NCI-H446 treated with DMSO at 0.1 percent for 48 hours (cell line): Measurements from ENCODE around the gene RASGEF1C.

ENCODE experiments used
- DNase-seq: peaks from one replicate; lab custom pipeline; 2025; lab: John Stamatoyannopoulos, UW

RASGEF1C gene

DNA sequence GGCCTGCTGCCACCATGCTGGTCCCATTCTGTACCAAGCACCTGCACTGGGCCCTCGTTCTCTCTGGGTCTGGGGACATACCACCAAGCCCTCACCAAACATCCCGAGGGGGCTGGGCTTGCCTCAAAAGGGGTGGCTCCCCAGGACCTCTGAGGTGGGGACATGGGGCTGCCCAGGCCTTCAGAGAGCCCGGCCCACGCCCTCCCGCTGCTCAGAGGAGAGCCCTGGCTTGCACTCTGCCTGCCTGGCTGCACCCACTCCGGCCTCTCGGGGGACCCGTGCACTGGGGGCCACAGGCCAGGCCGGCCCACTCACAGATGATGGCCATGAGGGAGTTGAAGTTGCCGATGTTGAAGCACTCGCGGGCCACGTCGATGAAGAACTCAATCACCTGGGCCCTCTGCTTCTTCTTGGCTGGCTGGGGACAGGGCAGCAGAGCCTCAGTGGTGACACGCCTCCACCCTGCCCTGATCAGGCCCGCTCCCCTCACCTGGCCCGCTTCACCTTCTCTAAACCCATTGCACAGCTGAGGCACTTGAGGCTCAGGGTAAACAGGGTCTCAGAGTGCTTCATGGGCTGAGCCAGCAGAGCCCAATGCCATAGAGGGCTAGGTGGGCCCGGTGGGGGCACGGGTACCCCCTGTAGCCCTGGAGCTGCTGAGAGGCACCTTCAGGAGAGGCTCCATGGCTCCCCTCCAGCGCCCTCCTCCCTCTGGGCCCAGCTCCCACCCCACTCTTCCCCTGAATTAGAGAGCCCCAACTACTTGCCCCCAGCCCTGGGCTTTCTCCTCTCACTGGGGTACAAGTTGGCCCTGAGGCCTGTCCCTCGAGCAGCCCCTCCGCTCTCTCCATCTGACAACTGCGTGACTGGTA is 89.7 kb downstream of the RASGEF1C start:
- DNase-seq = no peak

- no peak for DNase-seq
These were observed 90.6 kb downstream of the RASGEF1C start for GRCh38 chr5:180118391-180118791.

GRCh38 chr5:180117000-180117725 is 91.8 kb downstream of the RASGEF1C start:
- no peak for DNase-seq

- DNase-seq = no peak
These were observed 92.7 kb downstream of the RASGEF1C start for GRCh38 chr5:180116077-180116999.

GRCh38 chr5:180115326-180116076 is 93.5 kb downstream of the RASGEF1C start:
- no peak for DNase-seq

DNA sequence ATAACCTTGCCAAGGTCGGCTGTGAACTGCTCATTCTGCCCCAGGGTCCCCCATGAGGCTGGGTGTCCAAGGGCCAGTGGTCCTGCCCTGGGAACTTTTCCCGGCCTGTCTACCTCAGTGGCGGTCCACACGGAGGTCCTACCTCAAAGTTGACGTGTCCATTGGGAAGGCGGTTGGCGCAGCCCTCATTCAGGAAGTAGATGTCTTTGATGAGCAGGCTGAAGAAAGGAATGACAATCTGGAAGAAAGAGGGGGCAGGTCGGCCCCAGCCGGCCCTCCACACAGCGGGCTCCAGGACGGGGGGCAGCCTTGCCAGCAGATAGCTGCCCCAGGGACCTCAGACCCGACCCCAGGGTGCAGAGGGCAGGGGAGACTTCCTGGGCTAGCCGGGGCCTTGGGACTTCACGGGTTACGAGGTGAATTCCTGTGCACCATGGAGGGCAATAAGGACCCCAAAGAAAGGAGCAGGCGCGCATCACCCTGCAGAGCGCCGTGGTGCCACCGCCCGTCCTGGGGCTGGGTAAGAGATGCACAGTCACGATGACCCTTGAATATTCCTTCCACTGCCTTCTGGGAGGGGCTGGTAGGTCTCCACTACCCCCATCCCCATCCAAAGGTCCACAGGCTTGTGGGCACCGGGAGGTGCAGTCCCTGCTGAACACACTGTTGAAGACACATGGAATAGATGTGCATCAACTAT is 94.6 kb downstream of the RASGEF1C start:
- no peak for DNase-seq

GRCh38 chr5:180113660-180114303 is 95.2 kb downstream of the RASGEF1C start:
- no peak for DNase-seq

DNA sequence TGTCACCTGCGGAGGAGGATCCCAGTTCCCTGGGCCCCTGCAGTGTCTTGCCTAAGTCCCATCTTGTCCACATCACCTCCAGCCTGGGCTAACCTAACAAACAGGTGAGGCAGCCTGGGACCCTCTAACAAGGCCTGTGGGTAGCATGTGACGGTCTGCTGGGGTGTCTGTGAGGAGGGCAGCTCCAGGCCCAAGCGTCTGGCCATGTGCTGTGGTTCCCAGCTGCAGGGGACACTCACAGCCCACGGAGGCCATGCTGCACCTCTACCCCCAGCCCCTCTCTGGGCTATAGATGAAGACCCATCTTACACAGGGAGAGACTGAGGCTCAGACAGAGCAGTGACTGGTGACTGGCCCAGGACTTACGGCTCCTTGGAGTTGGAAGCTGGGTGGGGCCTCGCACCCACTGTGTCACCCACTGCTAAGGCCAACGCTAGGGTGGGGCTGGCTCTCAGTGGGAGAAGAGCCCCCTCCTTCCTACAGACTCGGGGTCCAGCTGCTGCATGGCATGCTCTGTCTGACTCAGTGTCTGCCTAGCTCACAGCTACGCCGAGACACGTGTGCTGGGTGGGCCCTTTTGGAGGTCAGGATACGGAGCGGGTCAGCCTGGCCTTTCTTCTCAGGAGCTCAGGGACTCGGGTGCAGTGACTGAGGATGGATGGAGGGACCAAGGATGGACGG is 96.7 kb downstream of the RASGEF1C start:
- DNase-seq = no peak

DNA sequence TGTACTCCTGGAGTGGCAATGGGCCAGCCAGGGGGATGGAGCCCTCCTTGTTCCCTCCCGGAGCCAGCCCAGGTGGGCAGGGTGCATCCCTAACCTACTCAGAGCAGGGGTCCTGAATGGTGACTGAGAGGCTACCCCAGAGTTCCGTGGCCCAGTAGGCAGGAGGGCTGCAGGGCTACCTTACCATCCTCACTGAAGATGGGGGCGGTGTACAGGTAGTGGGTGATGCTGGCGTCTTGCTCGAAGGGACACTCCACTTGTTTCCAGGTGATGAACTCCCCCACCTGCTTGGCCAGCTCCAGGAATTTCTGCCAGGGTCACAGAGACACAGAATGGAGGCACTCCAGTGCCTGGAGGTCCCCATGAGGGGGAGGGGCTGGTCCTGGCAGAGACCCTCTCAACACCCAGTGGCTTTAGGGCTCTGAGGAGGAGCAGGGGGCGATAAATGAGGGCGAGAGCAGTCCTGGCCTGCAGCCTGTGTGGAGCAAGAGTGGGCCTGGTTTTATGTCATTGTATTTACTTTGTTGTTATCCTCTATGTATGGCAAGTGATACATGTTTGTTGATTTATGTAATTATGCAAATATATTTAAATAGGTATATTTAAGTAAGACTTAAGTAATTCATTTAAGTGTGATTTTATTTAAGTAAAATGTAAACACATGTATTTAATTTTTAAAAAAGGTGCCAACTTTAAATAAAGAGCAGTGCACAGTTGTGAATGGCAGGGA is 97.6 kb downstream of the RASGEF1C start:
- no peak for DNase-seq

- no peak for DNase-seq
These were observed 99.1 kb downstream of the RASGEF1C start for GRCh38 chr5:180109920-180110319.

DNA sequence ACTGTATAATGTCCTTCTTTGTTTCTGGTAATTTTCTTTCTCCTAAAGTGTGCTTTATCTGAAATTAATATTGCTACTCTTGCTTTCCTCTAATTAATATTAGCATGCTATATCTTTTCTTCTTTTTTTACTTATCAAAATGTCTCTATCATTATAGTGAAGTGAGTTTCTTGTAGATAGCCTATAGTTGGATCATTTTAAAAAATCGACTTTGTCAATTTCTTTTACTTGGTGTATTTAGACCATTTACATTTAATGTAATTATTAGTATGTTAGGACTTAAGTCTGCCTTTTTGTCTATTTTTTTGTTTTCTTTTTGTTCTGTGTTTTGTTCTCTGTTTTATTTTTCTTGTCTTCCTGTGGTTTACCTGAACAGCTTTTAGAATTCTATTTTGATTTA is 102.0 kb downstream of the RASGEF1C start:
- DNase-seq = no peak

DNA sequence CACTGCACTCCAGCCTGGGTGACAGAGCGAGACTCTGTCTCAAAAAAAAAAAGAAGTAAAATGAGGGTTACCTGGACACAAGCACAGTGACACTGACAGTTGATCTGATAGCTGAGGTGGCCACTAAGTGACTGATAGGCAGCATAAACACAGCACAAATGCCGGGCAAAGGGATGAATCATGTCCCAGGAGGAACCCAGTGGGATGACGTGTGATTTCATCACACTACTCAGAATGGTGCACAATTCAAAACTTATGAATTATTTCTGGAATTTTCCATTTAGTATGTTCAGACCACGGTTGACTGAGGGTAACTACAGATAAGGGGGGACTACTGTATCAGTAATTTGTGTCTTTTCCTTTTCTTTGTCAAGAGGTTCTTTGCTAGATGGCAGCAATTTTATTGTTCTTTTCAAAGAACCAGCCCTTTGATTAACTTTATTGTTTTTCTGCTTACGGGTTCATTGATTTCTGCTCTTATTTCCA is 103.1 kb downstream of the RASGEF1C start:
- DNase-seq = no peak

GRCh38 chr5:180104168-180104530 is 104.9 kb downstream of the RASGEF1C start:
- DNase-seq = no peak

GRCh38 chr5:180103487-180104167 is 105.4 kb downstream of the RASGEF1C start:
- no peak for DNase-seq

DNA sequence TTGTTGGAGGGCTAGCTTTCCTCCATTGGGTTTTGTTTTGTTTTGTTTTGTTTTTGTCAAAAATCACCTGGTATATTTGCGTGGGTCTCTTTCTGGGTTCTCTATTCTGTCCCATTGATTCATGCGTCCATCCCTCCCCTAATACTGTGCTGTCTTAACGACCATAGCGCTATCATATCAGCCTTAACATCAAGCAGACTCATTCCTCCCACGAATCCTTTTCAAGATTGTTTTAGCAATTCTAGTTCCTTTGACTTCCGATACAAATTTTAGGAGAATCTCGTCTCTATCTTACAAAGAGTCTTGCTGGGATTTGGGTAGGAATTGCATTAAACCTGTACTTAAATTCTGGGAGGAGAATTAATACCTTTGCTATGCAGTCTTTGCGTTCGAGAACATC is 106.4 kb downstream of the RASGEF1C start:
- DNase-seq = no peak

GRCh38 chr5:180101451-180102105 is 107.4 kb downstream of the RASGEF1C start:
- no peak for DNase-seq

DNA sequence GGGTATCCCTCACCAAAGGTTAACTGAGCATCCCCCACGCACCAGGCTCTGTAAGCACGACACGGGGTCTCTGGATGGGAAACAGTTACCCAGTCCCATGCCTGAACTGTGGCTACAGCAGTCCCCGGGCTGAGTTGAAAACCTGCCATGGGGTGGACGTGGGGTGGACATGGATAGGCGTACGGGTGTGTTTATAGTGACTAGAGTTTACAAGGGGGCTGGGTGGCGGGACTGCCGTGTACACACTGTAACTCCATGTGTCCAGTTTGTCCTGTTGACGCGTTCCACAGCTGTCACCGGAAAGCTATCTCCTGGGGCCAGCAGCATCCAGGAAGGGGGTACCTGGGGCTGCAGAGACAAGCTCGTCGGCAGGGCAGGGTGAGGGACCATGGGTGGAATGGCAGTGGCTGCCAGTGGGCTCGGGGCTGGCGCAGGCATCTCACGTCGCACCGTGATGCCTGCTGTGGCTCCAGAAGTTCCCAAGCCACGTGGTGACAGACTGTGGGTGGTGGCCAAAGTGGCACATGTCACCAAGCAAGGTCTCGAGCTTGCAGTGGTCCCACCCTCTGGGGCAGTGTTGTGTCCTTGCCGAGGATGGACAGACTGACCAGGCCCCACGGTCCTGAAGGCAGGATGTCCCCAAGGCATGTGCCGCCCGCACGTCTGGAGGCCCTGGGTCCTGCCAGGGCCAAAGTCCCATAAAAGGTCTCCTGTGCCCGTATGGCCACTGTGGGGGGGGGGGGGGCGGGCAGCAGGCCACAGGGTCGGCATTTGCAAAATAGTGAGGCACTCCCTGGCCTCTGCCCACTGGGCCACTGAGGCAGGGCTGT is 108.2 kb downstream of the RASGEF1C start:
- no peak for DNase-seq
